DMS53 treated with DMSO at 0.1 percent for 48 hours (cell line): Measurements from ENCODE around the gene SLC38A8.

Source experiments
- DNase-seq: peaks from one replicate; lab custom pipeline; 2025; ENCODE audit not compliant: unreplicated experiment; lab: John Stamatoyannopoulos, UW

SLC38A8 gene

GRCh38 chr16:84049403-84050060 lies 6.9 kb upstream of the SLC38A8 start:
- no peak for DNase-seq

DNA sequence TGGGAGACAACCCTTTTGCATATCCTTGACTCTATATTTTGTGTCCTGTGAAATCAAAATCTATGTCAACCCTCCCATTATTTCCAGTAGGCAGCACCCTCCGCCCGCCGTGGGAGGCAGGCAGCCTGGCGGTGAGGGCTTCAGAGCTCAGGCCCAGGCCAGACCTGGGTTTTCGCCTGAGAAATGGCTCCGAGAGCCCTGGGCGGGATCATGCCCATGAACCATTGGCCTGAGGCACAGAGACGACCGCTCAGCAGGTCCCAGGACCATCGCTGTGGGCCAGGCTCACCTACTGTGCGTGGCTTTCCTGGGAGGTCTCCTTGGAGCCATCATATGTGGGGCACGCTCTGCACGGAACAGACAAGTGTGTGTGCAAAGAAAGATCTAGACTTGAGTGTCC lies 6.3 kb upstream of the SLC38A8 start:
- DNase-seq, result no peak

DNA sequence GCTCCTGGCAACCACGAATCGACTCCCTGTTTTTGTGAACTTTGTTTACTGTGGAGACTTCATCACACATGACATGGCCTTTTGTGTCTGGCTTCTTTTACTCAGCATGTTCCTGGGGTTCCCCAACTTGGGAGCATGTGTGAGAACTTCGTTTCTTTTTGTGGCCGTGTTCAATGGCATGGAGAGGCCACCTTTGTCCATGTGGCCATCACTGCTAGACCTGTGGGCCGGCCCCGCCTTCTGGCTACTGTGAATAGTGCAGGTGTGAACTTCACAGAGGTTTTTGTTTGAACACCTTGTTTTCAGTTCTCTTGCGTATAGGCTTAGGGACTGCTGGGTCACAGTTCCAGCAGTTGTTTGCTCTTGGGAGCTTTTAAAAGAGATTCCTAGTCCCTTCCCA lies 5.7 kb upstream of the SLC38A8 start:
- DNase-seq, result peak; percentile 73

- no peak for DNase-seq
Measured at GRCh38 chr16:84047626-84048025, 5.0 kb upstream of the SLC38A8 start.

GRCh38 chr16:84047206-84047605 lies 4.6 kb upstream of the SLC38A8 start:
- no peak for DNase-seq

- no peak for DNase-seq
Measured at GRCh38 chr16:84045818-84046470, 3.3 kb upstream of the SLC38A8 start.

DNA sequence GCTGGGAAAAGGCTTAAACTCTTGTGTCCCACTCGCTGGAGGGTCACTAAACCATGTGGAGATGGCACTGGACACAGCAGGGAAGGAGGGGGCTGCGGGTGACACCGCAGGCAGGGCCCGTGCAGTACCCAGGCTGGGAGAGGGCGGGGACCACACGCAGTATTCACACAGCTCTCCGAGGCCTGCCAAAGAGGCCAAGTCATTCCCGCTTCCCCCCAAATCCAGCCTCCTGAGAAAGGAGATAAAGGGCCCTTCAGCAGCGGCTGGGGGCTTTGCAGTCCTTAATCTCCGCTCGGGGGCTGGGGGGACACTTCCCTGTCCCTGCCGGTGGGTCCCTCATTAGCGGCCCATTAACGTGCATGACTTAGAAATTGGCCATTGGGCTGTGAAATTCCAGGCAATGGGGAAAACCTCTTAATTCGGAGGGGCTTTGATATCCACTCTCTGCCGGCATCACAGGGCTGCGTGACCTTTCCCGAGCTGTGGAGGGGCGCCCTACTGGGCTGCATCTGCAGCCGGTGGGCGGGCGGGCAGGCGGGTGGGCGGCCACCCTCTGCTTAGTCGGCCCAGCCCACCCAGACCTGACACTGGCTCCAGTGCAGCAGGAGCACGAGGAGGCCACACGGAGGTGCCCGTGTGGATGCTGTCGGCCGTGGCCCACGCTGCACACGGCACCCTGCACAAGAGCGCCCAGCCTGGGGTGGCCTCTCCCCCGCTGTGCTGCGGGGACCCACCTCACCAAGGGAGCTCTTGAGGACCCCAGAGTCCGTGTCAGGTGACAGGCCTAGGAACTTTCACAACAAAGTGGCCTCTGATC lies 2.6 kb upstream of the SLC38A8 start:
- DNase-seq, result no peak

DNA sequence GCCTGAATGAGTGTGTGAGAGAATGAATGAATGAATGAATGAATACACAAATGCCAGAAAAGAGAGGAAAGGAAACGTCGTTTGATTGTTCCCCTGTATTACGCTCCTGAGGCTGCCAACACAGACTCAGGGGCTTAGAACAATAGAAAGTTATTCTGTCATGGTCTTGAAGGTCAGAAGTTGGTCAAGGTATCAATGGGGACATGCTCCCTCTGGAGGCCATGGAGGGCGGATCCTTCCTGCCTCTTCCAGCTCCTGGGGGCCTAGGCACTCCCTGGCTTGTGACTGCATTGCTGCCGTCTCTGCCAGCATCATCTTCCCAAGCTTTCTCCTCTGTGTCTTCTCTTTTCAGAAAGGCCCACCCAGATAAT lies 1.5 kb upstream of the SLC38A8 start:
- DNase-seq, result no peak

DNA sequence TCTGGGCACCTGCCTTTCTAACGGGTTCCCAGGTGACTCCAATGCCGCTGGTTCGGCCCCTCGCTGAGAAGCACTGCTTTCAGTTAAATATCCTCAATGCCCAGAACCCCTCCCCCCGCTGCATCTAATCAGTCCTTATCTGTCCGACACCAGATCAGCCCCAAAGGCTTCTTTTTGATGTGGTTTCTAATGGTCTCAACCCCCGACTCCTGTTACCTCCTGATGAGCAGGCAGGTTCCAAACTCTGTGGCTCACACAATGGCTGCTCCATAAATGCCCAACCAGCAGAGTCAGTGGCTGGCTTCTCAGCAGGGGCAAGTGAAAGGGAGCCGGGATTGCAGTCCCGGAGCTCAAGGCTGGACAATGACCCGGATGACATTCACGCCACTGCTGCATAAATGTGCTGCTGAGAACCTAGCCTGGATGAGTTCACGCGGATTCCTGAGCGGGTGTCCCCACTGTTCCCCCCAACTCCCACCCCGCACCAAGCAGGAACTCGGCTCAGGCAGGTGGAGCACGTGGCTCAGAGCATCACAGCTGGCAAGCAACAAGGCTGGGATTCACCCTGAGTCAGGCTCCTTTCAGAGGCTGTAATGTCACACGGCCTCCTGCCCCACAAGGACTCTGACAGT lies 1.0 kb upstream of the SLC38A8 start:
- DNase-seq, result peak; percentile 18

DNA sequence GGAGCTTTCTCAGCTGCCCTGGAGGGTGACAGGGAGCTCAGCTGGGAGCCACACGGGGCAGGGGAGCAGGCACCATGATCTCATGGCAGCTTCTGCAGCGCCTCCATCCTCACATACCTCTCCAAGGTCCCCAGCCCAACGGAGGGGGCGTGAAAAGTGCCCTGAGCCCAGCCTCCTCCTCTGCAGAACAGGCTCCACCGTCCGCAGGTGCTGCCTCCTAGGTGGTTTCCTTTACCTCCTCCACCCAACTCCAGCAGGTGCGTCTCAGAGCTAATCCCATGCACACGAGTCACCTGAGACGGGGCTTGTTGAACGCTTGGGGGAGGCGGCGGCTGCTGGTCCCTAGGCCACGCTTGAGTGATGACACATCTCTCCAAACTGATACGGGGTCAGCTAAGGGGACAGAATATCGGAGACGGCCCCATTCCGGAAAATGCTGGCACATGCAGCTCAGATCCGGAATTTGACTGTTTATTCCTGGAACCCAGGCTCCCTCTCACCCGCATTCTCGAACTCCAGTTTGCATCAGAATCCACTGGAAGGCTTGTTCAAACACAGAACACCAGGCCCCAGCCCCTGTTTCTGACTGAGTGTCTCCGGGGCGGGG lies 387 bp upstream of the SLC38A8 start:
- peak; percentile 42 for DNase-seq

DNA sequence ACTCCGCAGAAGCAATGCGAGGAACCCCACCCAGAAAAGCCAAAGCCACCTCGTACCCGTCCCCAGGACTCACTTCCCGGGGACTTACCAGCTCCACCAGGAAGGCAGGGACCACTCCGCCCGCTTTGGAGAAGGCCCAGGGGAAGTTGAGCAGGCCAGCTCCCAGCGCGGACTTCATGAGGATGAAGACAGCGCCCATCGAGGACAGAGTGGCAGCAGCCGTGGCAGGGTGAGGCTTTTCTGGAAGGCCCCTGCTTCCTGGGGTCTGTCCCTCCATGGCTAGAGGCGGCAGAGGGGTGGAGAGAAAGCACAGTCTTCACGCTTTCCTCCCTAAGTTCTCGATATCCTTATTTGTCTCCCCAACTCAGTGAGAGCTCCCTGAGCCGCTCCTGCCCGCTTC lies 714 bp downstream of the SLC38A8 start:
- DNase-seq, result no peak

- no peak for DNase-seq
Measured at GRCh38 chr16:84040823-84041820, 1.5 kb downstream of the SLC38A8 start.

GRCh38 chr16:84040226-84040822 lies 2.3 kb downstream of the SLC38A8 start:
- no peak for DNase-seq

- no peak for DNase-seq
Measured at GRCh38 chr16:84039696-84040095, 2.9 kb downstream of the SLC38A8 start.

- no peak for DNase-seq
Measured at GRCh38 chr16:84038469-84038868, 4.1 kb downstream of the SLC38A8 start.

DNA sequence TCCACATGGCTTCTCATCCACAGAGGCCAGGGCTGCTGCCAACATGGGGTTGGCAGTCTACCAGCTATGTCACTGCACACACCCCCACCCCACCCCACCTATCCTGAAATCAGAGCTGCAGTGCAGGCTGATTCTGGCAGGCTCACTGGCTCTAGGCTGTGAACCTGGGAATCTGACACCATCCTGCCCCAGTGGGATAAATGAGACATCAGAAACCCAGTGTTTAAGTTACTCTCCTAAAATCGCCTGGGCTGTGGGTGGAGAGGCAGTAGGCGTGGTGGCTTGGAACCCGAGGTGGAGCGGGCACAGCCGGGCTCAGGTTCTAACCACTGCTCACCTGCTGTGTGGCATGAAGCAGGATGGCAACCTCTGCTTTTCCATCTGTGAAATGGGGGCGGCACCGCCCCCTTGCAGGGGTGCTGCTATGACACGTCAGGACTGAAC lies 5.6 kb downstream of the SLC38A8 start:
- no peak for DNase-seq

GRCh38 chr16:84036131-84036530 lies 6.5 kb downstream of the SLC38A8 start:
- DNase-seq, result no peak

DNA sequence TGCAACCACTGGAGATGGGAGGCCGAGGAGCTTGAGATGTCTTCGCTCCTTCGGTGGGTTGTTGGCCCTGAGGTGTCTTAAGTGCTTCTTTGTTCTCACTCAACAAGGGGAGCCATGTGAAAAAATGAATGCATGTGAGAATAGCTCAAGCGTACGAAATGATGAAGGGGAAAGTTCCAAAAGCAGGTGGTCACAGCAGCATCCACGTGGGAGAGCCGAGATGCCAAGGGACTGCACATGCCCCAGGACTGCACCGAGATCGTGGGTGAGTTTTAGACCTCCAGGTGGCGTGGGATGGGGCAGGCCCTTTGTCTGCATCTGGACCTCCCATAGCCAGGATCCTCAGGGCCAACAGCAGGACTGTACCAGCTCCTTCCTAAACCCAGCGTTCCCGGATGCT lies 8.1 kb downstream of the SLC38A8 start:
- no peak for DNase-seq
